ENCODE measurements around the gene ARL3. TPM values are rescaled to one million over a fixed set of nuclear protein-coding genes. Genes with fewer than 3 reads are reported as not detected.

The ARL3 gene
- total RNA-seq, 4 donors from 2014 or later, result 1.4 to 9.1 (median 2.4) TPM

Other genes starting within 250 kb of the ARL3 start
- gene ACTR1A, start 211.7 kb downstream of the ARL3 start, total RNA-seq, result 10 to 100 TPM; 41.3 to 79.7 (median 71.3) TPM
- gene SUFU, start 210.4 kb downstream of the ARL3 start, total RNA-seq, result 10 to 100 TPM in 1 of 4 donors, 1 to 10 TPM in 3; 6.5 to 11.0 (median 9.2) TPM
- 100 to 1,000 TPM in 3 of 4 donors, 10 to 100 TPM in 1; 88.3 to 154 (median 119) TPM for gene TRIM8, start 69.9 kb downstream of the ARL3 start, total RNA-seq
- 10 to 100 TPM in 1 of 4 donors, 1 to 10 TPM in 3; 1.9 to 37.1 (median 8.0) TPM for gene SFXN2, start 239 bp upstream of the ARL3 start, total RNA-seq
- 10 to 100 TPM; 38.0 to 78.3 (median 65.8) TPM for gene WBP1L, start 29.6 kb upstream of the ARL3 start, total RNA-seq
- not detected for gene CYP17A1, start 123.0 kb upstream of the ARL3 start, total RNA-seq
- gene BORCS7, start 139.9 kb upstream of the ARL3 start, total RNA-seq, result 10 to 100 TPM; 19.6 to 51.2 (median 37.1) TPM
- gene AS3MT, start 155.1 kb upstream of the ARL3 start, total RNA-seq, result 1 to 10 TPM in 2 of 4 donors, not detected in 2; 3.6 to 5.8 TPM
- gene CNNM2, start 203.9 kb upstream of the ARL3 start, total RNA-seq, result 10 to 100 TPM; 15.8 to 39.6 (median 19.2) TPM

Data from Peyer's patch (tissue), 4 donors.